A673 (cell line): ENCODE data around the gene SPATA13.

ENCODE experiments used
- EZH2 ChIP-seq: fragments of 200-600 bp; sonication (generic); IDR thresholded peaks from 2 replicates; pipeline ENCODE4 v1.6.1; 2017; ENCODE audit warnings: borderline replicate concordance, low read depth, mild to moderate bottlenecking, mixed read lengths, antibody characterized with exemption, low read length; ENCODE audit not compliant: poor library complexity, severe bottlenecking
- TF ChIP-seq, protein P1 (sequence below): fragments of 300-800, 200-600 bp; sonication (generic); conservative IDR thresholded peaks from 2 replicates; pipeline ENCODE4 v1.5.1; 2017; ENCODE audit warnings: low read depth, mild to moderate bottlenecking, antibody characterized with exemption, low read length, moderate library complexity, mixed read lengths

DNA sequence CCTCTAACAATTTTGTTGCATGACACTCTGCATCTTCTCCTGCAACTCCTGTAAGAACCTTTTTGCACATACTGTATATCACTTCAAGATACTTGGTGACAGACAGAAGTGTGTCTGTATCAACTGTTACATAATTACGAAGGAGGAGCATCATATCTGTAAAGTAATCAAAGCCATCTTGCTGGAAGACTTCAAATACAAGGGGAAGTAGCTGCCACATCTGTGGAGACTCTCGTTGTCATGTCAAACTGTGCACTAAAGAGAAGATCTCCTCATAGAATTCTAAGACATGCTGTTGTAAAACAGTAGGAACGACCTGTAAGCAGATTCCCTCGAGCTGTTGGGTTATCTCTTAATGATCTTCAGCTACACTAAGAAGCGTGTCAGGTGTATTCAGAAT lies 38.0 kb upstream of the SPATA13 start:
- TF ChIP-seq, protein P1, sequence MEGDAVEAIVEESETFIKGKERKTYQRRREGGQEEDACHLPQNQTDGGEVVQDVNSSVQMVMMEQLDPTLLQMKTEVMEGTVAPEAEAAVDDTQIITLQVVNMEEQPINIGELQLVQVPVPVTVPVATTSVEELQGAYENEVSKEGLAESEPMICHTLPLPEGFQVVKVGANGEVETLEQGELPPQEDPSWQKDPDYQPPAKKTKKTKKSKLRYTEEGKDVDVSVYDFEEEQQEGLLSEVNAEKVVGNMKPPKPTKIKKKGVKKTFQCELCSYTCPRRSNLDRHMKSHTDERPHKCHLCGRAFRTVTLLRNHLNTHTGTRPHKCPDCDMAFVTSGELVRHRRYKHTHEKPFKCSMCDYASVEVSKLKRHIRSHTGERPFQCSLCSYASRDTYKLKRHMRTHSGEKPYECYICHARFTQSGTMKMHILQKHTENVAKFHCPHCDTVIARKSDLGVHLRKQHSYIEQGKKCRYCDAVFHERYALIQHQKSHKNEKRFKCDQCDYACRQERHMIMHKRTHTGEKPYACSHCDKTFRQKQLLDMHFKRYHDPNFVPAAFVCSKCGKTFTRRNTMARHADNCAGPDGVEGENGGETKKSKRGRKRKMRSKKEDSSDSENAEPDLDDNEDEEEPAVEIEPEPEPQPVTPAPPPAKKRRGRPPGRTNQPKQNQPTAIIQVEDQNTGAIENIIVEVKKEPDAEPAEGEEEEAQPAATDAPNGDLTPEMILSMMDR = no peak
- no peak for TF ChIP-seq EZH2
